Neuron (in vitro differentiated cells): ENCODE results near the gene ARMC9.

Experiments
- H2AFZ ChIP-seq: one replicate; pipeline ENCODE4 v1.6.1; 2013; ENCODE audit warnings: low read depth, mild to moderate bottlenecking, inconsistent platforms, low read length, moderate library complexity
- H3K27me3 ChIP-seq: one replicate; pipeline ENCODE4 v1.6.1; 2013; ENCODE audit warnings: low read length; ENCODE audit not compliant: insufficient read depth
- H3K36me3 ChIP-seq: one replicate; pipeline ENCODE4 v1.6.1; 2013; ENCODE audit warnings: low read length; ENCODE audit not compliant: insufficient read depth
- H3K4me1 ChIP-seq: one replicate; pipeline ENCODE4 v1.6.1; 2013; ENCODE audit warnings: low read length; ENCODE audit not compliant: insufficient read depth
- H3K4me3 ChIP-seq: 2 replicates; pipeline ENCODE4 v1.5.1; 2013; ENCODE audit warnings: mild to moderate bottlenecking, low read length, moderate library complexity
- H3K9me3 ChIP-seq: one replicate; pipeline ENCODE4 v1.6.1; 2013; ENCODE audit warnings: low read length

Gene ARMC9

DNA sequence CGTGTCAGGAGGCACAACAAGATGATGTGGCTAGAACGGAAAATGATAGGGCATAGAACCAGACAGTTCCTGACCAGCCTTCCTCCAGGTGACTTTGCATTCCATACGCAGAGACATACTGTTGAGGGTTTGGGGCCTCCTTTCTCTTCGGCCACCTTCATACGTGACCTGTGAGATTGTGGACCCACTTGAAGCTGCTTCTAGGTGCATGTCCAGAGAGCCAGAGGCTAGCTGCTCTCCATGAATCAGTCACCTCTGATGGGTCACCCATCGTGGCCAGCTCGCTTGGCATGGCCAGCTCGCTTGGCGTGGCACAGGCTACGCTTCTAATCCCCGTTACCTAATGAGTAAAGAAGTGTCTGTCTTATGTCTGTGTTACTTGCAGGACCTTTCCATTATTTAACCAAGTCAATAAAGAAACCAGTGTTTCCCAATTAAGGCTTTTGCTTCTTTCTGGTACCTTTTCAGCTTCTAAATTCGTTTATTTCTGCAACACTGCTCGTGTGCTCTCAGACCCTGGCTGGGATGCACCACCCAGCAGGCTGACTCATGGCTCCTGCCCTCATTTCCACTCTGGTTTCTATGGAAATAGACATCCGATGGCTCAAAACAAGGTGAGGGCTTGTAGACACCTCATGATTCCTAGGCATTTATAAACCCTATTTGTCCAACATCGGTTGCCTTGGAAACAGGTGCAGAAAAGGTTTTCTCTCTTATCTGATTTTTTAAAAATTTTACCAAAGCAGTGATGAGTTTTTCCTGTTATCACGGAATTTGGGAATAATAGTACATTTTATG lies 110.4 kb downstream of the ARMC9 start:
- Histone ChIP-seq H3K9me3 (no peaks in the 10 kb centered on the region), H3K4me3 (no peak overlapping the region), H3K36me3 (peaks cover 11% of the 10 kb centered on the region), H3K4me1 (no peaks in the 10 kb centered on the region), H2AFZ (no peak overlapping the region), H3K27me3 (no peaks in the 10 kb centered on the region)

DNA sequence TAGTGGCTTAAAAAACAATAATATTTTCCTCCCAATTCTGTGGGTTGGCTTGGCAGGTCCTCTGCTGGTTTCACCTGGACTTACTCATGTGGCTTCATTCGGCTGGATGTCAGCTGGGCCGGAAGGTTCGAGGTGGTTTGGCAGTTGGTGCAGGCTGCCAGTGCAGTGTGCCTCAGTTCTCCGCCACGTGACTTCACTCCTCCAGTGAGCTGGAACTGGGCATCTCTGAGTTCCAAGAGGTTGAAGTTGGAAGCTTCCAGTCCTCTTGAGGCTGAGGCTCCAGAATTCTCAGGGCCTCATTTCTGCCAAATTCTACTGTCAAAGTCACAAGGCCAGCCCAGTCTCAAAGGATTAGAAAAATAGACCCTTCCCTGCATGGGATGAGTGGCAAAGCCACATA lies 113.6 kb downstream of the ARMC9 start:
- H2AFZ ChIP-seq: no peak overlapping the region
- peaks cover 13% of the 10 kb centered on the region for H3K36me3 ChIP-seq
- H3K4me3 ChIP-seq: no peak overlapping the region
- peaks cover 3% of the 10 kb centered on the region for H3K9me3 ChIP-seq
- no peaks in the 10 kb centered on the region for H3K4me1 ChIP-seq
- no peaks in the 10 kb centered on the region for H3K27me3 ChIP-seq

DNA sequence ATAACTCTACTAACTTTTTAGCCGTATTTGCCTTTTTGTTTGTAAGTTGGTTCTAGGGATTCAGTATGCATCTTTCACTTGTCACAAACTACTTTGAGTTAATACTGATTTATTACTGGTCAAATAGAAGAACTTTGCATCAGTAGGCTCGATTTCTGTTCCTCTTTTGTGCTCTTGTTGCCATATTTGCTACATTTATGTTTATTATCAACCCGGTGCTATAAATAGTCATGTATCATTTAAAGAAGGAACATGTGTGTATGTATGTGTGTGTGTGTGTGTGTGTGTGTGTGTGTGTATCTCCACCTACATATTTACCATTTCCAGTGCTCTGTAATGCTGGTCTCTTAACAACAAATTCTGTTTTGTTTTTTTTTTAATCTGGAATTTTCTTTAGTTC lies 117.5 kb downstream of the ARMC9 start:
- Histone ChIP-seq H2AFZ (no peak overlapping the region), H3K4me3 (no peak overlapping the region), H3K4me1 (no peaks in the 10 kb centered on the region), H3K27me3 (no peaks in the 10 kb centered on the region), H3K36me3 (peaks cover 4% of the 10 kb centered on the region), H3K9me3 (peaks cover 7% of the 10 kb centered on the region)

GRCh38 chr2:231317579-231317978 lies 119.1 kb downstream of the ARMC9 start:
- peaks cover 7% of the 10 kb centered on the region for H3K9me3 ChIP-seq
- no peaks in the 10 kb centered on the region for H3K27me3 ChIP-seq
- H3K4me1 ChIP-seq: no peaks in the 10 kb centered on the region
- peaks cover 4% of the 10 kb centered on the region for H3K36me3 ChIP-seq
- H3K4me3 ChIP-seq: no peak overlapping the region
- H2AFZ ChIP-seq: no peak overlapping the region

GRCh38 chr2:231318436-231318835 lies 120.0 kb downstream of the ARMC9 start:
- Histone ChIP-seq H3K36me3 (peaks cover 4% of the 10 kb centered on the region), H2AFZ (no peak overlapping the region), H3K9me3 (peaks cover 7% of the 10 kb centered on the region), H3K4me1 (no peaks in the 10 kb centered on the region), H3K4me3 (no peak overlapping the region), H3K27me3 (no peaks in the 10 kb centered on the region)

DNA sequence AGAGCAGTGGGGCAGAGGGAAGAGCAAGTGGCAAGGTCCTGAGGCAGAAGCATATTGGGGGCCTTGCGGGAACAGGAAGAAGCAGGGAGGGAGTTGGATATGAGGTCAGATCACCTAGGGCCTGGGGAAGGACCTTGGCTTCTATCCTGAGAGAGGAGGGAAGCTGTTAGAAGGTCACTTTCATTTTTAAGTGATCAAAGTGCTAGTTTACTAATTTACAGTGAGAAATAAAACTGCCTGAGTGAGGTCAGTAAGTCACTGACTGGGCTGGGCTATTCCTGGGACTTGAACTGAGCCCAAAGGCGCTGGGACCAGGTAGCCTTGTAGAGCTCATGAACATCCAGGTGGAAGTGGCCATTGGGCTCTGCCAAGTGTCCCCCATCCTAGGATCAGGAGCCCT lies 120.5 kb downstream of the ARMC9 start:
- Histone ChIP-seq H3K36me3 (peaks cover 4% of the 10 kb centered on the region), H3K4me1 (no peaks in the 10 kb centered on the region), H2AFZ (no peak overlapping the region), H3K9me3 (peaks cover 7% of the 10 kb centered on the region), H3K4me3 (no peak overlapping the region), H3K27me3 (no peaks in the 10 kb centered on the region)

GRCh38 chr2:231319867-231320266 lies 121.4 kb downstream of the ARMC9 start:
- no peak overlapping the region for H3K4me3 ChIP-seq
- no peaks in the 10 kb centered on the region for H3K27me3 ChIP-seq
- H3K9me3 ChIP-seq: peaks cover 7% of the 10 kb centered on the region
- no peaks in the 10 kb centered on the region for H3K4me1 ChIP-seq
- no peaks in the 10 kb centered on the region for H3K36me3 ChIP-seq
- no peak overlapping the region for H2AFZ ChIP-seq

GRCh38 chr2:231321021-231321420 lies 122.6 kb downstream of the ARMC9 start:
- Histone ChIP-seq H3K27me3 (no peaks in the 10 kb centered on the region), H2AFZ (no peak overlapping the region), H3K36me3 (no peaks in the 10 kb centered on the region), H3K4me3 (no peak overlapping the region), H3K4me1 (no peaks in the 10 kb centered on the region), H3K9me3 (peaks cover 7% of the 10 kb centered on the region)

- H3K4me3 ChIP-seq: no peak overlapping the region
- H2AFZ ChIP-seq: no peak overlapping the region
- H3K27me3 ChIP-seq: no peaks in the 10 kb centered on the region
- H3K9me3 ChIP-seq: peaks cover 5% of the 10 kb centered on the region
- H3K4me1 ChIP-seq: no peaks in the 10 kb centered on the region
- no peaks in the 10 kb centered on the region for H3K36me3 ChIP-seq
Measured at GRCh38 chr2:231321556-231322334, 123.3 kb downstream of the ARMC9 start.

- Histone ChIP-seq H3K4me3 (no peak overlapping the region), H3K9me3 (no peaks in the 10 kb centered on the region), H3K4me1 (no peaks in the 10 kb centered on the region), H2AFZ (no peak overlapping the region), H3K27me3 (no peaks in the 10 kb centered on the region), H3K36me3 (no peaks in the 10 kb centered on the region)
Measured at GRCh38 chr2:231323316-231323715, 124.9 kb downstream of the ARMC9 start.

GRCh38 chr2:231325826-231326225 lies 127.4 kb downstream of the ARMC9 start:
- Histone ChIP-seq H3K36me3 (no peaks in the 10 kb centered on the region), H3K27me3 (no peaks in the 10 kb centered on the region), H3K4me3 (no peak overlapping the region), H3K4me1 (no peaks in the 10 kb centered on the region), H2AFZ (no peak overlapping the region), H3K9me3 (no peaks in the 10 kb centered on the region)

GRCh38 chr2:231326404-231326803 lies 128.0 kb downstream of the ARMC9 start:
- Histone ChIP-seq H3K9me3 (no peaks in the 10 kb centered on the region), H3K4me1 (no peaks in the 10 kb centered on the region), H3K4me3 (no peak overlapping the region), H2AFZ (no peak overlapping the region), H3K36me3 (peaks cover under 1% of the 10 kb centered on the region), H3K27me3 (no peaks in the 10 kb centered on the region)

GRCh38 chr2:231330311-231330710 lies 131.9 kb downstream of the ARMC9 start:
- H3K4me3 ChIP-seq: no peak overlapping the region
- H2AFZ ChIP-seq: no peak overlapping the region
- peaks cover 23% of the 10 kb centered on the region for H3K36me3 ChIP-seq
- H3K4me1 ChIP-seq: no peaks in the 10 kb centered on the region
- no peaks in the 10 kb centered on the region for H3K9me3 ChIP-seq
- H3K27me3 ChIP-seq: no peaks in the 10 kb centered on the region
